HG02610 (cell line): ENCODE results near the gene ASIP.
"Not testable (repeated sequence)": the region's sequence is repeated elsewhere in the genome, so short reads cannot be mapped to it uniquely, and the experiment has no call there.

Experiments
- ATAC-seq: cut with Tn5 transposase; IDR thresholded peaks from one replicate; pipeline ENCODE4 v1.9.1; 2021; ENCODE audit warnings: mild to moderate bottlenecking, moderate library complexity; ENCODE audit not compliant: unreplicated experiment

ASIP gene

DNA sequence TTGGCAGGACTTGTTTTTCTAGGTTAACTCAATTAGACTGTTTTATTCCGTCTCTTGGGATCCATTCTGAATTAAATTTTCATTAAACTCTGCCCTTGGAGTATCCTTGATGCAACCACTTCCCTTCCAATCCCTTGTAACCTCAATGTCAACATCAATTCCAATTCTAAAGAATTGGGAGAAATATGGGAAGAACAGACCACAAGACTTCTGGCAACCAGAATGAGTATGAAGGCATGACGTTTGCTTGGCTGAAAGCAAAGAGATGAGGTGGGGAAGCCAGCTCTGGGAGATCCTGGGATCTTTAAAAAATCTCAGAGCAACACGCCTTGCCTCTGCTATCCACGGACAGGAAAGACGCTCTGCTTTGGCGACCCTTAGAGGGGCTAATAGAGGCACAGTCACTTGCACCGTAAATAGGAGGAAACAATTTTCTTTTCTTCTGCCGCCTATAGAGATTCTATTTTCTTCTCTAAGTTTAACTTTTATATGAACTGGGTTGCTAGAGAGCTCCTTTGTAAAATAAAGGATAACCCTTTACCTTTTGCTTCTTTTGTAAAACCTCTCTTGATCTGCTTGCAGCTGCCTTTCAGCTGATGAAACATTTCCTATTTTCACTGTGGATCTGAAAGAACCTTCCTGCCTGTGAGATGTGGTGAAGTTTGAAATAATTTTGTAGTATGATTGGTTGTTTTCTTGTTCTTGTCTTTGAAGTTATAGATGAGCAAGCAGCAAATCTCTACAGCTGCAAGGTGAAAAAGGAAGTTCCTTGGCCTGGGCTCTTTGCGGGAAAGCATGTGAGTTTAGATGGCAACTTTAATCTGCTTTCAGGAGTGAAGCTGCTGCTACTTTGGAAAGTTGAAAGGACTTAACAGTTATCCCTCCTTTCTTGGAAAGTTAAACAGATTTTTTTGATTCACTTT, at the start of gene ASIP:
Gene ASIP, plus strand, starts transcription at position 731 of the 923 bp plus-strand sequence. CDS start 18,952 bp downstream, outside the sequence.
- ATAC-seq = no peak

DNA sequence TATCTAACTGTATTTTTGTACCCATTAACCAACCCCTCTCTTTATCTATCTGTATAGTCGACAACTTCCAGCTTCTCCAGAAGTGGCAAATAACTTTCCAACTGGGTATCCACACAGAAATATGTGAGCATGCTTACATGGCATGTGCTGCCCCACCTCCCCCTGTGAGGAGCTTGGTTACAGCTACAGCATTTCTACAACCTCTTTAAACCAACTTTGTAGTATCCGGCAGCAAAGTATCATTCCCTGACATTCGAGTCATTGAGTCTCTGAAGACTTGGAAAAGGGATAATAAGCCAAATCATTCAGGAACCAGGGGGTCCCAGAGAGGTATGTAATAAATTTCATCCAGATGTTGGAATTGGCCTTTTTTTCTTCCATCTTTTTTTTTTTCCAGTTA, 48.2 kb upstream of the ASIP start:
- no peak for ATAC-seq

DNA sequence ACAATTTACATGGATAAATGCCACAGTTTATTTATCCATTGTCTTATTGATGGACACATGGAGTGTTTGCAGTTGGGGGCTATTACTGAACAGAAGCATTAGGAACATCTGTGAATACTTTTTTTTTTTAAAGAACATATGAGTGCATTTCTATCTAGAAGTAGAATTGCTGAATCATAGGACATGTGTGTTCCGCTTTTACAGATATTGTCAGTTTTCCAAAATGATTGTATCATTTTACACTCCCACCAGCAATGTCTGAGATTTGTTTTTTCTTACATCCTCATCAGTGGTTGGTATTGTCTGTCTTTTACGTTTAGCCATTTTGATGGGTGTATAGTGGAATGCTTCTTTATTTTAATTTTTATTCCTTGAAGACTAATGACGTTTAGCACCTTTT, 42.0 kb upstream of the ASIP start:
- no peak for ATAC-seq

GRCh38 chr20:34200023-34200422, 41.2 kb upstream of the ASIP start:
- ATAC-seq = no peak

DNA sequence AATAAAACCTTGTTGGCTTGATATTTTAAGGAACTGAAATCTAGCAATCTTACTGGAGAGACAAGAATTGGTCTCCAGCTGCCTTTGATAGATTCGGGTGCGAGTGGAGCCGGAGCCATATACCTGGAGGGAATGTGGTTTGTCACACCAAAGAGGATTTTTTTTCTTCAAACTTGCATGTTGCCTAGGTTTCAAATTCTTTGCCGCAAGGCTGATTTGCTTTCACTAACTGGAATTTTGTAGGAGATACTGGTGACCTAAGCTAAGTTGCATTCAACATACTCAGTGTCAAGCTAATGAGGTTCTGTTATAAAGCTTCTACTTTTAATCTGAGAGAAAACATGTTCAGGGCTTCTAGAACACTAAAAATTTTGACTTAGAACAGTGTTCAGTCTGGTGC, 39.7 kb upstream of the ASIP start:
- ATAC-seq = no peak

DNA sequence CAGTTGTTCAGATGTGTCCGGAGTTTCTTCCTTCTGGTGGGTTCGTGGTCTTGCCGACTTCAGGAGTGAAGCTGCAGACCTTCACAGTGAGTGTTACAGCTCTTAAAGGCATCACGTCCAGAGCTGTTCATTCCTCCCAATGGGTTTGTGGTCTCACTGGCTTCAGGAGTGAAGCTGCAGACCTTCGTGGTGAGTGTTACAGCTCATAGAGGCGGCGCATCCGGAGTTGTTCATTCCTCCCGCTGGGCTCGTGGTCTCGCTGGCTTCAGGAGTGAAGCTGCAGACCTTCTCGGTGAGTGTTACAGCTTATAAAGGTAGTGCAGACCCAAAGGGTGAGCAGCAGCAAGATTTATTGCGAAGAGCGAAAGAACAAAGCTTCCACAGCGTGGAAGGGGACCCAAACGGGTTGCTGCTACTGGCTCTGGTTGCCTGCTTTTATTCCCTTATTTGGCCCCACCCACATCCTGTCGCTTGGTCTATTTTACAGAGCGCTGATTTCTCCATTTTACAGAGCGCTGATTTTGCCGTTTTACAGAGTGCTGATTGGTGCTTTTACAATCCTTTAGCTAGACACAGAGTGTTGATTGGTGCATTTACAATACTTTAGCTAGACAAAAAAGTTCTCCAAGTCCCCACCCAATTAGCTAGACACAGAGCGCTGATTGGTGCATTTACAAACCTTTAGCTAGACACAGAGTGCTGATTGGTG, 35.9 kb upstream of the ASIP start:
- ATAC-seq = not testable (repeated sequence)

DNA sequence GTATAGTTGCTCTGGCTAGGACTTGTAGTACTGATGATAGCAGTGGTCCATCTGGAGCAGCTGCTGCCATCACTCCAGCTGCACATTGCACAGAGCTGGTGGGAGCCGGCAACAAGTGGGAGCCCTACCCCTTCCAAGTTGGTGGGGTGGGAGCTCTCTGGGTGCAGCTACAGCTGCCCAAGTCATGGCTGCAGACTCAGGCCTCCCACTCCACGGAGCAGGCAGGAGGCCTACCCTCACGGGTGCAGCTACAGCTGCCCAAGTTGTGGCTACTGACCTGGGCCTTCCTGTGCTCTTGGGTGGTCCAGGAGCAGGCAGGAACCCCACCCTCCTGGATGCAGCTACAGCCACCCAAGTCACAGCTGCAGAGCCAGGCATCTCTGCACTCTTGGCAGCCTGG, 32.1 kb upstream of the ASIP start:
- ATAC-seq = no peak

DNA sequence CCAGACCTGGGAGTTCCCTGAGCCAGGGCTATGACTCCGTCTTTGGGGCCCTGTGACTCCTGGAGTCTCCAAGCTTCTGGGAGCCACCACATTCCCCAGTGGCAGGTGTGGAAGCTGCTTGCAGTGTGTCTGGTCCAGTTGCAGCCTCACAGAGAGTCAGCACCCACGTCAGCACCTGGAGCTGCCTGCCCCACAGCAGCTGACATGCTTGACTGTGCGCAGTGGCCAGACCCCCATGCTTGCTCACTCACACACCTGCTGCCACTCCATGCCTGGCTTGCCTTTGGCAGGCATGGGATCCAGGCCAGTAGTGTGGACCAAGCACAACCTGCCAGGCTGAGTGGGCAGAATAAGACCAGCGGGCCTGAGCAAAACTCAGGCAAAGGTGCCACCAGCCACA, 31.0 kb upstream of the ASIP start:
- no peak for ATAC-seq

GRCh38 chr20:34211591-34211990, 29.6 kb upstream of the ASIP start:
- ATAC-seq = no peak

DNA sequence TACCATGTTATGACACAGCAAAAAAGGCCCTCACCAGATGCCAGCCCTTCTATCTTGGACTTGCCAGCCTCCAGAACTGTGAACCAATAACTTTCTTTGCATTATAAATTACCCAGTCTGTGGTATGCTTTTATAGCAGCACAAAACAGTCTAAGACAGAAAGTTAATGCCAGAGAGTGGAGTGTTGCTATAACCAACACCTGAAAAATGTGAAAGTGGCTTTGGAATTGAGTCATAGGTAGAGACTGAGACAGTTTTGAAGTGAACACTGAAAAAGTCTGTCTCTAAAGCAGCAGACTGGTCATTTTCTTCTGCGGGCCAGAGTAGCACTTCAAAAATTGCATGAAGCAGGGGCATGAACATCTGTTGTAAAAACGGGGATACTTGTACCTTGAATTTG, 28.0 kb upstream of the ASIP start:
- no peak for ATAC-seq

DNA sequence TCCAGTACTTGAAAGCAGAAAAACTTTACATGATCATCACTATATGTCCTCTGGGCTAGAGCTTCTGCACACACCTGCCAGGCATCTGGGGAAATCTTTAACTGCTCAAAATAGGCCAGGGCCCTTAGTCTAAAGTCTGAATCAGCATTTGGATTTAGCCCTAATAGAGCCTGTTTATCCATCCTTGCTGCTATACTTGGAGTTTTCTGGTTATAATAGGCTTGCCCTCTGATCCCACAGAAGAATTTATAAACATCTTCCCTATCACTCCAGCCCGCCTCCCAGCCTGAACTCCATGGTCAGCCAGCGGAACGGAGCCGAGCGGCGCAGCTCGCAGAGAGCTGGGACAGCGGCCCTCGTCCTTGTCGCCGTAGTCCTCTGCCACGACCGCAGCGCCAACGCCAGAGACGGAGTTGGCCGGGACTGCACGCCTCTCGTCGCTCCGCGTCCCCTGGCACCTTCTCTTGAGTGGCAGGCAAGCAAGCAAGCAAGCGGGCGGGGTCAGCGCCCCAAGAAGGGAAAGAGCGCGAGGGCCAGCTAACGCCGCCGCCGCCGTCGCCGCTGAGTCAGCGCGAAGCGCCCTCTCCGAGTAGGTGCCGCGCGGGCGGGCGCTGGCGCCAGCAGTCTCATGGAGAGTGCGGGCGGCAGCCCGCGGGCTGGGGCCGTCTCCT, 25.4 kb upstream of the ASIP start:
- ATAC-seq = no peak

DNA sequence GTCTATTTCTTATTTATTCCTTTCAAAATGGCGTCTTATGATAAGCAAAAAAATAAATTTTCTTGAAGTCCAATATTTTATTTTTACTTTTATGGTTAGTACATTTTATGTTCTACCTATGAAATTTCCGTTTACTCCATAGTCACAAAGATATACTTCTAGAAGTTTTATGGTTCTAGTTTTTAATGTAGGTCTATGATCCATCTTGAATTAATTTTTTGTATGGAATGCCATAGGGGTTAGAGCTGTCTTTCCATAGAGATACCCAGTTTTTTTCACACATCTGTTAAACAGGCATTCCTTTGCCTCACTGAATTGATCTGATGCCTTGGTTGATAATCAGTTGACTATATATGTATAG, 24.9 kb upstream of the ASIP start:
- no peak for ATAC-seq

DNA sequence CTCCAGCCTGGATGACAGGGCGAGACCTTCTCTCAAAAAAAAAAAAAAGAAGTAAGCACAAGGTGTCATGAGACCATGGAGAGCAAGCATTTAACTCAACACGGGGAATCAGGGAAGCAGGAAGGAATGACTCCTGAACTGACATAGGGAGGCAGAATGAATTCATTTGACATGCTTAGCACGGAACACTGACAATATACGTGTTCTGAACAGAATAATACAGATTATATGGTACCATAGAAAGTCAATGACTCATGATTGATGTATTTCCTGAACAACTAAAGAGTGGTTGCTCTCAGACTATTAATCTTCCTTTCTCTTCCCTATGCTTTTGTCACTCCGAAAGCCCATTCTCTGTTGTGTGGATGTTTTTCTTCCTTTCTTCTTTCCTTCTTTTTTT, 20.7 kb upstream of the ASIP start:
- no peak for ATAC-seq

DNA sequence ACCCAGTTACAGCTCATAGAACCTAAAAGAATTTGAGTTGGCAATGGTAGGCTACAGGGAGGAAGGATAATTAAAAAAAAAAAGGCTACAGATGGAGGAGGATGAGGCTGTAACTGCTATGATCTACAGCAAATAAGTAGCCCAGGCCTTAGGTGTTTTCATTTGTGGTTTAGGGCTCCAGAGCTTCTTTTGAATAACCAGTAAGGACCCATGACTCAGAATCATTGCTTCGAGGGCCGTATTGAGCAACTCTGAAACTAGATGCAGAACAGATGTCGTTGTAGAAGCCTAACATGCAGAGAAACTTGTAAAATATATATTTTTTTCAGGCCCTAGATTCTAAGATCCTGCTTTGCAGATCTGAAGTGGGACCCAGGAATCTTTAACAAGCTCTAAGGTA, 19.0 kb upstream of the ASIP start:
- ATAC-seq = no peak

- not testable (repeated sequence) for ATAC-seq
These were observed 17.0 kb upstream of the ASIP start for GRCh38 chr20:34224251-34224650.

DNA sequence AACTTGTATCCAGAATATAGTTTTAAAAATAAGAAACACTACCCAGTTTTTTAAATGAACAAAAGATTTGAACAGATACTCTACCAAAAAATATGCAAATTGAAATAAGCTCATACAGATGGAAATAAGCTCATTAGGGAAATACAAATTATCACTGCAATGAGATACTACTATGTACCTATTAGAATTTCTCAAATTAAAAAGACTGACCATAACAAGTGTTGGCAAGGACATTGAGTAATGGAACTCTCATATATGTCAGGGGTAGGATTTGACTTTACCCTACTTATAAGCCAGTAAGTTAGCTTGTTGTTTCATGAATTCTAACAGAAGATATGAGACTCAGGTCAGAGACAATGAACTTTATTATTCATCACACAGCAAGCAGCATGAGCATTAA, 9.6 kb upstream of the ASIP start:
- no peak for ATAC-seq

DNA sequence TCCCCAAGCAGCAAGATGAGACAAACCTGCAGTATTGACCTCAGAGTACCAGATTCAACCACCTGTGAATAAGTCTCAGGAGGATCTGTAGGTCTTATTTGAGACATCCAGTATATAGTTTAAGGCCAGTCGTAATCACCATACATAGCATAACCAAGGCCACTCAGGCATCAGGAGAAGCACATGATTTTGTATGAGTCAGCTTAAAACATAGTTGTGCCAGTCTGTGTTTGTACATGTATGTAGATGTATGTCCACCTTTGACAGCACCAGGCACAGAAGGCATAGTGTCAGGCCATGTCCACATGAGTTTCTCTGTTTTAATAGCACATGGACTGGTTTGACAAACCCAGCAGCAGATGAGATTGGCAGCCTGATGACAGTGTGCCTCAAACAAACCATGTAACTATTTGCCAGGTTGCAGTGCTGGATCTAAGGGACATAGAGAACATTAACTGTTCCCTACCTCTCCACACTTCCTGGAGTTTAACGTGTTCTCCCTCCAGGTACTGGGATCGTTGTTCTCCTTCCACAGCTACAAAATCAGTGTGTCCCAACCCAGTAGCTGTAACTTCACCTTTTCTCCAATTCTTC, 8.6 kb upstream of the ASIP start:
- no peak for ATAC-seq

GRCh38 chr20:34233687-34234086, 7.5 kb upstream of the ASIP start:
- ATAC-seq = no peak

DNA sequence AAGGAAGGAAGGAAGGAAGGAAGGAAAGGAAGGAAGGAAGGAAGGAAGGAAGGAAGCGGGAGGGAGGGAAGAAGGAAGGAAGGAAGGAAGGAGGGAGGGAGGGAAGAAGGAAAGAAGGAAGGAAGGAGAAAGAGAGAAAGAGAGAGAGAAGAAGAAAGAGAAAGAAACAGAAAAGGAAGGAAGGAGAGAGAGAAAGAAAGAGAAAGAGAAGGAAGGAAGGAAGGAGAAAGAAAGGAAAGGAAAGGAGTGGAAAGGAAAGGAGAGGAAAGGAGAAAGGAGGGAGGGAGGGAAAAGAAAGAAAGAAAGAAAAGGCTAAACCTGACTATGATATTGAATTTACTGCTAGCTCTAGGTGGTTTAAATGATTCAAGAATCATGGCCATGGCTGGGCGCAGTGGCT, 5.3 kb upstream of the ASIP start:
- ATAC-seq = no peak

DNA sequence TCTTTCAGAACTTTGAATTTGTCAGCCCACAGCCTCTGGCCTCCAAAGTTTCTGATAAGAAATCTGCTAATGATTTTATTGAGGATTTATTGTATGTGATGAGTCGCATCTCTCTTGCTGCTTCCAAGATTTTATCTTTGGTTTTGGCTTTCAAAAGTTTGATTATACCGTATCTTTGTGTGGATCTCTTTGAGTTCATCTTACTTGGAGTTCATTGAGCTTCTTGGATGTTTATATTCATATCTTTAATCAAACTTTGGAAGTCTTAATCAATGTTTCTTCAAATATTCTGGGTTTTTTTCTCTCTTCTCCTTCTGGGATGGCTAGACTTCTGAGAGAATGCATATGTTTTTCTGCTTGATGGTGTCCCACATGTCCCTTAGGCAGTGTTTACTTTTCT, 3.3 kb upstream of the ASIP start:
- ATAC-seq = no peak

DNA sequence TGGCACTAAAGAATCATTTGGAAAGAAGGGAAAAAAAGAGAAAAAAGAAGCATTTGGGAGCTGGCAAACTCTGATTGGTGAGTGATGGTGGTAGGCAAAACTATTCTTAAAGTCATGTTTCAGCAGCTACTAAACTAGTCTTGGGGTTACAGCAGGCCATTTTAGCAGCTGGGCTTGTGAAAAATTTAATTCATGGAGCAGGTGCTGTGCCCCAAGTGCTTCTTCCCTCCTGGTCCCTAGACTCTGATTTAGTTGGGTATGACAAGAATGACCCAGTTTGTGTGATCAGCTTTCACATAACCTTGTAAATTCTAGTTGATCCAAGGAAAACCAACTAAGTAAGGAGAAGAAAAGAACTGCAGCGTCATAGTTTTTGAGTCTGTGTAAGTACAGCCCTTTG, 1.1 kb upstream of the ASIP start:
- no peak for ATAC-seq
